ENCODE results near the gene SLC27A6.

SLC27A6 gene

GRCh38 chr5:129046151-129046550 lies 80.9 kb downstream of the SLC27A6 start:
- H3K4me3 ChIP-seq (ENCODE audit: low read depth, low read length), result no peak overlapping the region
- TF ChIP-seq, protein P1, sequence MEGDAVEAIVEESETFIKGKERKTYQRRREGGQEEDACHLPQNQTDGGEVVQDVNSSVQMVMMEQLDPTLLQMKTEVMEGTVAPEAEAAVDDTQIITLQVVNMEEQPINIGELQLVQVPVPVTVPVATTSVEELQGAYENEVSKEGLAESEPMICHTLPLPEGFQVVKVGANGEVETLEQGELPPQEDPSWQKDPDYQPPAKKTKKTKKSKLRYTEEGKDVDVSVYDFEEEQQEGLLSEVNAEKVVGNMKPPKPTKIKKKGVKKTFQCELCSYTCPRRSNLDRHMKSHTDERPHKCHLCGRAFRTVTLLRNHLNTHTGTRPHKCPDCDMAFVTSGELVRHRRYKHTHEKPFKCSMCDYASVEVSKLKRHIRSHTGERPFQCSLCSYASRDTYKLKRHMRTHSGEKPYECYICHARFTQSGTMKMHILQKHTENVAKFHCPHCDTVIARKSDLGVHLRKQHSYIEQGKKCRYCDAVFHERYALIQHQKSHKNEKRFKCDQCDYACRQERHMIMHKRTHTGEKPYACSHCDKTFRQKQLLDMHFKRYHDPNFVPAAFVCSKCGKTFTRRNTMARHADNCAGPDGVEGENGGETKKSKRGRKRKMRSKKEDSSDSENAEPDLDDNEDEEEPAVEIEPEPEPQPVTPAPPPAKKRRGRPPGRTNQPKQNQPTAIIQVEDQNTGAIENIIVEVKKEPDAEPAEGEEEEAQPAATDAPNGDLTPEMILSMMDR (IDR thresholded peaks at IDR 0.05; ENCODE audit: low read depth, low read length), result no peak

DNA sequence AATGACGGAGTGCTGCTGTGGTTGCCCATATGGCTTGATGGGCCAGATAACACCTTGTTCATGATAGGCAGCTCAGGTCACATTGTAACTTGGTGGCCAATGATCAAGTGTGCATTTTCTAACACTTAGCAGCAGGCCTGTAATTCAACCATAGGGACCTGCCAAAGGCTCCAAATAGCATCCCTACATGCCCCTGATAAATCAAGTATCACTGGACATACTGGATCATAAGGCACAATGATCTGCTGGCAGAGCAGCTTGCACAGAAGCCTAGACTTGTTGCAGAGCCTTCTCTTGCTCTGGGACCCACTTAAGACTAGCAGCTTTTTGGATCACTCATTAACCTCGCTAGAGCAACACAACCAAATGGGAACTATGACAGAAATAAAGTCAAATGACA lies 83.2 kb downstream of the SLC27A6 start:
- TF ChIP-seq, protein P1 (IDR thresholded peaks at IDR 0.05; ENCODE audit: low read depth, low read length), result no peak
- no peak overlapping the region for H3K4me3 ChIP-seq (ENCODE audit: low read depth, low read length)

DNA sequence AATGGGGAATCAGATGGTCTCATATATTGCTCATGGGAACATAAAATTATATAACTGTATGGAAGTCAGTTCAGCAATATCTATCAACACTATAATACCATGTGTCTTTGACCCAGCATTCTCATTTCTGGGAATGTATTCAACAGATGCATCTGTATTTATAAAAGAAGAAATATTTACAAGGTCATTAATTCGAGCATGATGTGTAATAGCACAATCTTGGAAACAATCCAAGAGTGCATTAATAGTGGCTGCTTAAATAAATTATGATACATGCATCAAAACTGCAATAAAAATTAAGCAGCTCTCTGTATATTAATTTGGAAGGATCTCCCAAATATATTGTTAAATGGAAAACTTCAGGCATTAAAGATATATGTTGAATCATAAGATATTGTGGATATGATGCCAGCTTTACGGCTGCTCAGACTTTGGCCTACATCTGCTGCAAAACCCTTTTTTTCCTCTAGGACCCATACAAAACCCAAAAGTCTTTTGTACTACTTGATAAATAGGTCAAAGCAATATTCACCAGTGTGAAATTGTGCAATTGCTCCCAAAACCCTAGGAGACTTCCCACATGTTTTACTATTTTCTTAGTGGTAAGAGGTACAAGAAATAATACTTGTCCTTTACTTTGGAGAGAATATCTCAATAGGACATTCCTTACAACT lies 84.0 kb downstream of the SLC27A6 start:
- H3K4me3 ChIP-seq (ENCODE audit: low read depth, low read length), result no peak overlapping the region
- TF ChIP-seq, protein P1 (IDR thresholded peaks at IDR 0.05; ENCODE audit: low read depth, low read length), result no peak

DNA sequence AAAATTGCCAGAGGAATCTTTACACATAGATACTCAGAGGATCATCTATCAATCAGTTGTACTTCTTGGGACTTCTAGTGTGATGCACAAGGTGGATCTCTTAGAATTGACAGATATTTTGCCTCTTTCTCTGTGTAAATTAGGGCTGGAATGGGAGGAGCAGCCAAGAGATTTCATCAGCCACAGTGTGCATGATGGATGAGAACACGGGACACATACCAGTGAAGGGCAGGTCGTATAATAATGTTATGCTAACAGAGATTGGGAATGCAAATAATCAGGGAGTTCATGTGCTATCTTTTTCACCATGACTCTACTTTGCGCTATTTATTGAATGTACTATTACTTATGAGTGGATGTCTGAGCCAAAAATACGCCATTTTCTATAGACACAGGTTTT lies 86.0 kb downstream of the SLC27A6 start:
- TF ChIP-seq, protein P1 (IDR thresholded peaks at IDR 0.05; ENCODE audit: low read depth, low read length), result no peak

DNA sequence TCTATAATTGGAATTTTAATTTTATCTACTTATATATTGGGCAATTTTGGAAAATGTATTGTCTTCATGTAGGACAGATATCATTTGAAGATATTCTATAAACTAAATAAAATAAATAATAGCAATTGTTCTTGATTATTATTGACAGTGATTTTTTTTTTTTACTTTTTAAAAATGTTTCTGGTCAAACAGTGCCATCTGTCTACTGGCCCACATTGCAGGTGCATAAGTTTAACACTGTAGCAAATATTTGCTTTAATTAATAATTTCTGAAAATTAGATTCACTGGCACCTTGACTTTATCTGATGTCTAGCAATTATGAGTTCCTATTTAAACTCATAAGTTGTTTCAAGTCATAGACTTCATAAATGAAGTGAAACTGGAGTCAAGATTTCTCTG lies 88.2 kb downstream of the SLC27A6 start:
- H3K4me3 ChIP-seq (ENCODE audit: low read depth, low read length), result no peak overlapping the region
- TF ChIP-seq, protein P1 (IDR thresholded peaks at IDR 0.05; ENCODE audit: low read depth, low read length), result no peak

More for the DNA sequence above, 86.0 kb downstream of the SLC27A6 start:
- no peak overlapping the region for H3K4me3 ChIP-seq (ENCODE audit: low read depth, low read length)

- no peak overlapping the region for H3K4me3 ChIP-seq (ENCODE audit: low read depth, low read length)
- TF ChIP-seq, protein P1 (IDR thresholded peaks at IDR 0.05; ENCODE audit: low read depth, low read length), result no peak
These were observed 92.0 kb downstream of the SLC27A6 start for GRCh38 chr5:129057329-129057728.

- H3K4me3 ChIP-seq (ENCODE audit: low read depth, low read length), result no peak overlapping the region
- TF ChIP-seq, protein P1 (IDR thresholded peaks at IDR 0.05; ENCODE audit: low read depth, low read length), result no peak
These were observed 96.6 kb downstream of the SLC27A6 start for GRCh38 chr5:129061849-129062248.

Measured in WI38 (cell line).